ENCODE results near the gene ADGRE2. TPM values are rescaled to one million over a fixed set of nuclear protein-coding genes. Genes with fewer than 3 reads are reported as not detected.

ADGRE2 gene
- total RNA-seq, 1 experiment from 2014 or later, result 0.26 TPM

GRCh38 chr19:14818588-14818987 lies 40.2 kb upstream of the ADGRE2 start:
- no peaks in the 10 kb centered on the region for H3F3A ChIP-seq (ENCODE audit: insufficient read depth, low read depth)
- CTCF ChIA-PET, result no interaction called here
- H2AFZ ChIP-seq, result no peak overlapping the region
- H3K79me2 ChIP-seq (ENCODE audit: low read depth), result no peaks in the 10 kb centered on the region
- intact Hi-C loops (cut with micrococcal nuclease; ENCODE audit: unreplicated experiment), result no loop called here
- no peak overlapping the region for H3K4me3 ChIP-seq
- peaks cover 16% of the 10 kb centered on the region; the same call in 1 of the 2 replicates for H3K27me3 ChIP-seq (ENCODE audit: insufficient read depth, low read depth)
- no peak overlapping the region for H3K4me2 ChIP-seq
- DNase-seq, result no peak
- no TSS peak for BruUV-seq (replicated peaks)
- TF ChIP-seq EZH2 (IDR thresholded peaks at IDR 0.05; ENCODE audit: low read depth), result no peak
- no peak for TF ChIP-seq CTCF (conservative IDR thresholded peaks at IDR 0.05)
- H3K27ac ChIP-seq, result no peak overlapping the region
- no peaks in the 10 kb centered on the region for H3K36me3 ChIP-seq (ENCODE audit: low read depth)
- H4K20me1 ChIP-seq (ENCODE audit: insufficient read depth), result no peaks in the 10 kb centered on the region
- POLR2A ChIA-PET (ENCODE audit: unreplicated experiment), result no interaction called here
- no peaks in the 10 kb centered on the region for H3K4me1 ChIP-seq (replicated peaks; ENCODE audit: insufficient read depth)
- no peaks in the 10 kb centered on the region for H3K9me3 ChIP-seq (ENCODE audit: insufficient read depth, low read depth)
- H3K9me2 ChIP-seq (ENCODE audit: insufficient read depth), result no peaks in the 10 kb centered on the region

GRCh38 chr19:14817052-14817451 lies 38.7 kb upstream of the ADGRE2 start:
- H3K36me3 ChIP-seq (ENCODE audit: low read depth), result no peaks in the 10 kb centered on the region
- H2AFZ ChIP-seq, result no peak overlapping the region
- intact Hi-C loops (cut with micrococcal nuclease; ENCODE audit: unreplicated experiment), result no loop called here
- H3K4me3 ChIP-seq, result no peak overlapping the region
- no peaks in the 10 kb centered on the region for H3K79me2 ChIP-seq (ENCODE audit: low read depth)
- no TSS peak for BruUV-seq (replicated peaks)
- H3K9me3 ChIP-seq (ENCODE audit: insufficient read depth, low read depth), result no peaks in the 10 kb centered on the region
- H4K20me1 ChIP-seq (ENCODE audit: insufficient read depth), result no peaks in the 10 kb centered on the region
- no peaks in the 10 kb centered on the region for H3K9me2 ChIP-seq (ENCODE audit: insufficient read depth)
- CTCF ChIA-PET, result no interaction called here
- H3K27me3 ChIP-seq (ENCODE audit: insufficient read depth, low read depth), result peaks cover 16% of the 10 kb centered on the region; the same call in 1 of the 2 replicates
- no peaks in the 10 kb centered on the region for H3K4me1 ChIP-seq (replicated peaks; ENCODE audit: insufficient read depth)
- no peaks in the 10 kb centered on the region for H3F3A ChIP-seq (ENCODE audit: insufficient read depth, low read depth)
- no peak overlapping the region for H3K4me2 ChIP-seq
- POLR2A ChIA-PET (ENCODE audit: unreplicated experiment), result no interaction called here
- no peak overlapping the region for H3K27ac ChIP-seq
- no peak for DNase-seq
- TF ChIP-seq EZH2 (IDR thresholded peaks at IDR 0.05; ENCODE audit: low read depth), result no peak
- no peak for TF ChIP-seq CTCF (conservative IDR thresholded peaks at IDR 0.05)

- H3K4me2 ChIP-seq, result no peak overlapping the region
- ChIA-PET POLR2A (ENCODE audit: unreplicated experiment) (no interaction called here), CTCF (no interaction called here)
- H3K27ac ChIP-seq, result no peak overlapping the region
- no peak for DNase-seq
- no peaks in the 10 kb centered on the region for H3K4me1 ChIP-seq (replicated peaks; ENCODE audit: insufficient read depth)
- no peaks in the 10 kb centered on the region for H3K79me2 ChIP-seq (ENCODE audit: low read depth)
- H4K20me1 ChIP-seq (ENCODE audit: insufficient read depth), result no peaks in the 10 kb centered on the region
- H3K9me3 ChIP-seq (ENCODE audit: insufficient read depth, low read depth), result no peaks in the 10 kb centered on the region
- intact Hi-C loops (cut with micrococcal nuclease; ENCODE audit: unreplicated experiment), result no loop called here
- H3K9me2 ChIP-seq (ENCODE audit: insufficient read depth), result no peaks in the 10 kb centered on the region
- H3F3A ChIP-seq (ENCODE audit: insufficient read depth, low read depth), result no peaks in the 10 kb centered on the region
- TF ChIP-seq EZH2 (IDR thresholded peaks at IDR 0.05; ENCODE audit: low read depth) (no peak), CTCF (conservative IDR thresholded peaks at IDR 0.05) (no peak)
- peaks cover 16% of the 10 kb centered on the region; the same call in 1 of the 2 replicates for H3K27me3 ChIP-seq (ENCODE audit: insufficient read depth, low read depth)
- no peak overlapping the region for H2AFZ ChIP-seq
- no TSS peak for BruUV-seq (replicated peaks)
- H3K4me3 ChIP-seq, result no peak overlapping the region
- no peaks in the 10 kb centered on the region for H3K36me3 ChIP-seq (ENCODE audit: low read depth)
These were observed 36.8 kb upstream of the ADGRE2 start for GRCh38 chr19:14814982-14815652.
